Liver (tissue), 9 donors: ENCODE measurements around the gene SLC34A3. TPM values are rescaled to one million over a fixed set of nuclear protein-coding genes. Genes with fewer than 3 reads are reported as not detected.

ENCODE experiments used
- DNase-seq: peaks from one replicate; pipeline ENCODE4 v3.0.0-alpha.2; 2017; ENCODE audit warnings: low spot score
- H3K27ac ChIP-seq, 2 donors: one replicate each; pipeline ENCODE4 v1.7.0; 2013; ENCODE audit warnings: inconsistent platforms in 2 of 2, low read length in 2 of 2, control low read depth in 1 of 2, low read depth in 1 of 2, mild to moderate bottlenecking in 1 of 2
- H3K27me3 ChIP-seq, 4 donors: one replicate each; pipeline versions ENCODE4 v1.6.1 to v1.7.0; 2013; ENCODE audit warnings: low read length in 3 of 4, inconsistent platforms in 1 of 4, mild to moderate bottlenecking in 1 of 4, moderate library complexity in 1 of 4; ENCODE audit not compliant: control insufficient read depth in 4 of 4, insufficient read depth in 4 of 4
- H3K36me3 ChIP-seq, 4 donors: one replicate each; pipeline versions ENCODE4 v1.6.1 to v1.7.0; 2013; ENCODE audit warnings: low read length in 3 of 4, mild to moderate bottlenecking in 3 of 4, low read depth in 1 of 4, moderate library complexity in 1 of 4; ENCODE audit not compliant: control insufficient read depth in 4 of 4, insufficient read depth in 3 of 4
- H3K4me1 ChIP-seq, 4 donors: one replicate each; pipeline versions ENCODE4 v1.6.1 to v1.7.0; 2013; ENCODE audit warnings: low read length in 3 of 4, mild to moderate bottlenecking in 3 of 4, moderate library complexity in 1 of 4; ENCODE audit not compliant: control insufficient read depth in 4 of 4, insufficient read depth in 4 of 4
- H3K4me3 ChIP-seq, 3 donors: one replicate each; pipeline versions ENCODE4 v1.6.1 to v1.7.0; 2013; ENCODE audit warnings: low read length in 3 of 3, control low read depth in 1 of 3, low read depth in 1 of 3, mild to moderate bottlenecking in 1 of 3
- H3K9ac ChIP-seq, 2 donors: one replicate each; pipeline ENCODE4 v1.7.0; 2013; ENCODE audit warnings: low read length in 2 of 2, mild to moderate bottlenecking in 2 of 2, moderate library complexity in 2 of 2, control low read depth in 1 of 2, low read depth in 1 of 2
- H3K9me3 ChIP-seq, 4 donors: one replicate each; pipeline versions ENCODE4 v1.6.1 to v1.7.0; 2013; ENCODE audit warnings: low read length in 3 of 4; ENCODE audit not compliant: control insufficient read depth in 4 of 4
- EGR1 ChIP-seq, 2 donors: IDR thresholded peaks; 2 replicates each; pipeline ENCODE4 v1.6.1; 2016 to 2018; ENCODE audit warnings: antibody characterized with exemption in 2 of 2, low read depth in 2 of 2
- FOXA1 ChIP-seq: IDR thresholded peaks from 2 replicates; pipeline ENCODE4 v1.6.1; 2016; ENCODE audit warnings: antibody characterized with exemption
- FOXA2 ChIP-seq: IDR thresholded peaks from 2 replicates; pipeline ENCODE4 v1.6.1; 2016; ENCODE audit warnings: antibody characterized with exemption
- GABPA ChIP-seq, 2 donors: IDR thresholded peaks in 1 of 2; conservative IDR thresholded peaks in 1 of 2; 2 replicates each; pipeline ENCODE4 v1.6.1; 2016; ENCODE audit warnings: antibody characterized with exemption in 2 of 2, mild to moderate bottlenecking in 1 of 2, moderate library complexity in 1 of 2
- HNF4A ChIP-seq, 2 donors: conservative IDR thresholded peaks; 2 replicates each; pipeline ENCODE4 v1.6.1; 2016; ENCODE audit warnings: antibody characterized with exemption in 2 of 2, mild to moderate bottlenecking in 2 of 2
- JUND ChIP-seq, 2 donors: IDR thresholded peaks; 2 replicates each; pipeline ENCODE4 v1.6.1; 2016; ENCODE audit warnings: antibody characterized with exemption in 2 of 2
- NR2F2 ChIP-seq: IDR thresholded peaks from 2 replicates; pipeline ENCODE4 v1.6.1; 2016; ENCODE audit warnings: antibody characterized with exemption
- RAD21 ChIP-seq, 2 donors: IDR thresholded peaks; 2 replicates each; pipeline ENCODE4 v1.6.1; 2016; ENCODE audit warnings: antibody characterized with exemption in 2 of 2, mild to moderate bottlenecking in 2 of 2
- RXRA ChIP-seq, 2 donors: IDR thresholded peaks; 2 replicates each; pipeline ENCODE4 v1.6.1; 2017 to 2018; ENCODE audit warnings: antibody characterized with exemption in 2 of 2, mild to moderate bottlenecking in 1 of 2
- SP1 ChIP-seq: IDR thresholded peaks from 2 replicates; pipeline ENCODE4 v1.6.1; 2018; ENCODE audit warnings: antibody characterized with exemption, mild to moderate bottlenecking
- TAF1 ChIP-seq: conservative IDR thresholded peaks from 2 replicates; pipeline ENCODE4 v1.6.1; 2016; ENCODE audit warnings: antibody characterized with exemption, mild to moderate bottlenecking
- YY1 ChIP-seq: IDR thresholded peaks from 2 replicates; pipeline ENCODE4 v1.6.1; 2016; ENCODE audit warnings: antibody characterized with exemption, mild to moderate bottlenecking
- WGBS: extraction: QIAGEN DNeasy Blood & Tissue Kit; methylation state at CpG from one replicate; pipeline ENCODE4 v1.1.7; 2013; 5-methylcytosine and 5-hydroxymethylcytosine counted together
- polyA plus RNA-seq, 2 donors: library from polyadenylated mRNA; stranded (reverse) in 1 of 2; unstranded in 1 of 2; fragments of 200-250 nt in 1 of 2; fragments of >200 nt in 1 of 2; fragmentation: Nextera tagmentation in 1 of 2; extraction: Ambion mirVana in 1 of 2; gene quantifications; one replicate each; pipeline versions ENCODE4 v1.2.1 to v1.2.3, GENCODE V29; 2013 to 2015
- total RNA-seq, 2 donors: library from RNA; depleted of rRNA; stranded (reverse); fragments of >200 nt; gene quantifications; one replicate each; pipeline ENCODE4 v1.2.3, GENCODE V29; 2014
- TF ChIP-seq, protein P1 (sequence below): fragments of 150-350 bp; IDR thresholded peaks from 2 replicates; pipeline ENCODE4 v1.5.1; 2017; ENCODE audit warnings: improper control_type of control experiment, low read depth, low read length; ENCODE audit not compliant: missing input control
- TF ChIP-seq, protein P2 (sequence below): IDR thresholded peaks from 2 replicates; pipeline ENCODE4 v1.6.1; 2016; ENCODE audit warnings: antibody characterized with exemption, mild to moderate bottlenecking
- TF ChIP-seq, protein P3 (sequence below): IDR thresholded peaks from 2 replicates; pipeline ENCODE4 v1.6.1; 2016; ENCODE audit warnings: antibody characterized with exemption
- donor health status: healthy.
- donor health status: healthy.
- donor health status: healthy.
- donor health status: healthy.
- donor health status: healthy.

The SLC34A3 gene
- total and polyA plus RNA-seq, 4 donors, result not detected

DNA sequence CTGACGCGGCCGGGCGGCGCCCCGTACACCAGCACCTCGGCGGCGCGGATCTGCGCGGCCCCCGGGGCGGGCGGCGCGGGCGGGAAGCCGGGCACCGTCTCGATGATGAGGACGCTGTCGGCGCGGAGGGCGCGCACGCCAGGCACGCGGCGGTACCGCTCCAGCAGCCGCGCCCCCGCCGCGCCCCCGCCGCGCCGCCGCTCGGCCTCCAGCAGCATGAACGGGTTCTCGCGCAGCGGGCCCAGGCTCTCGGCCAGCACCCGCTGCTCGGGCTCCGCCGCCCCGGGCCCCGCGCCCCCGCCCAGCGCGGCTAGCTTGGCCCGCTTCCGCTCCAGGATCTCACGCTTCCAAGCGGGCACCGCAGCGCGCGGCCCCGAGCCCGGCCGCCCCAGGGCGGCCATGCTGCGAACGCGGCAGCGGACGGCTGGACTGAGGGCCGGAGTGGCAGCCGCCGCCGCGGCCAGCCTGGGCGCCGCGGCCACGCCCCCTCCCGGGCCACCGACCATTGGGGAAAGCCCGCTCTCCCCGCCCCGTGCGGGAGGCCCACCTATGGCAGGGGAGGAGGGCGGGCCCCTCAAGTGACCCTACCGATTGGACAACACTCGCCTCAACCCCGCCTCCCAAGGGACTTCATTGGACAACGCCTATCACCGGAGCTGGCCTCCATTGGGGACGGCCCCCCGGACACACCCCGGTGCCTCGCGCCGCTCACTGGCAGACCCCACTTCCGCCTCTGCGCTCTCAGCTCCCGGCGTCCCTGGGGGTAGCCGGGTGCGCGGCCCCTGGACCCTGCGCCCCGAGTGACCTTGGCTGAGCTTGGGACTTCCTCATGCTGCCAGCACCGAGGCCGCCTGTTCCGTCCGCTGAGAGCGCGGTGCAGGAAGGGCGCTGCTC lies 30.1 kb upstream of the SLC34A3 start, which contains the start of gene TPRN (continued):
- no peak for TF ChIP-seq FOXA2
- peak; percentile 97 for TF ChIP-seq SP1
- TF ChIP-seq HNF4A (conservative IDR thresholded peaks at IDR 0.05), result peak; percentile 90 to 98
- peak; percentile 79 to 90 for TF ChIP-seq RXRA (IDR thresholded peaks at IDR 0.05)
- TF ChIP-seq GABPA (IDR thresholded peaks at IDR 0.05 in 1 of 2, conservative IDR thresholded peaks at IDR 0.05 in 1 of 2), result peak in 1 of 2 donors; percentile 87
- TF ChIP-seq JUND (IDR thresholded peaks at IDR 0.05), result no peak
- no peak for TF ChIP-seq FOXA1
- TF ChIP-seq, protein P1, sequence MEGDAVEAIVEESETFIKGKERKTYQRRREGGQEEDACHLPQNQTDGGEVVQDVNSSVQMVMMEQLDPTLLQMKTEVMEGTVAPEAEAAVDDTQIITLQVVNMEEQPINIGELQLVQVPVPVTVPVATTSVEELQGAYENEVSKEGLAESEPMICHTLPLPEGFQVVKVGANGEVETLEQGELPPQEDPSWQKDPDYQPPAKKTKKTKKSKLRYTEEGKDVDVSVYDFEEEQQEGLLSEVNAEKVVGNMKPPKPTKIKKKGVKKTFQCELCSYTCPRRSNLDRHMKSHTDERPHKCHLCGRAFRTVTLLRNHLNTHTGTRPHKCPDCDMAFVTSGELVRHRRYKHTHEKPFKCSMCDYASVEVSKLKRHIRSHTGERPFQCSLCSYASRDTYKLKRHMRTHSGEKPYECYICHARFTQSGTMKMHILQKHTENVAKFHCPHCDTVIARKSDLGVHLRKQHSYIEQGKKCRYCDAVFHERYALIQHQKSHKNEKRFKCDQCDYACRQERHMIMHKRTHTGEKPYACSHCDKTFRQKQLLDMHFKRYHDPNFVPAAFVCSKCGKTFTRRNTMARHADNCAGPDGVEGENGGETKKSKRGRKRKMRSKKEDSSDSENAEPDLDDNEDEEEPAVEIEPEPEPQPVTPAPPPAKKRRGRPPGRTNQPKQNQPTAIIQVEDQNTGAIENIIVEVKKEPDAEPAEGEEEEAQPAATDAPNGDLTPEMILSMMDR, result no peak

DNA sequence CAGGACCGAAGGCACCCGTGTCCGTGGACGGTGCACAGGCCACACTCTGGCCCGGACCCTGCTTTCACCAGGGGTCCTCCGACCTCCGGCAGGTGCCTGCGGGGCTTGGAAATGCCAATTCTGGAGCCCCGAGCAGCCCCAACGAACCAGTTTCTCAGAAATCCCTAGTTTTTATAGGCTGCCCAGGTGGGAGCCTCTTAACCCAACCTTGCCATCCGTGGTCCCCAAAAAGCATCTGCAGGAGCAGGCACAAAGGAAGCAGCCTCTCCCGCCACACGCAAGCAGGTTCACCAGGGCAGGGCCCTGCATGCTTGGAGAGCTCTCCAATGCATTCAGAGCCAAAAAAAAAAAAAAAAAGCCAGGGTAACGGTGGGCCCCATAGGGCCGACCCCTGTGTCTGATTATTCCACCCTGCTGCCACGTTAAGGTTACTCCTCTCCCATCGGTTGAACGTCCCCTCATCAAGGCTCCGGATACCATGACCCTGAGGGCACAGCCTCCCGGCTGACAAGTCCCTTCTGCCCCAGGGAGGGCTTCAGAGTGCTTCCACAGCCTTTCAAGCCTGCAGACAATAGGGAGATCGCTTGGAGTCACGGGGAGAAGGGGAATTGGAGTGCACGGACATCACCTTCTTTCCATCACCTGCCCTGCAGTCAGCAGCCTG lies 29.4 kb upstream of the SLC34A3 start:
- peaks cover 27 to 83% (median 72%) of the 10 kb centered on the region in 4 donors for H3K4me1 ChIP-seq
- peak overlapping the region; percentile 58 to 87 for H3K27ac ChIP-seq
- 17% methylated on average over 23 of the region's 23 CpGs for WGBS
- H3K36me3 ChIP-seq, result no peaks in the 10 kb centered on the region
- H3K9ac ChIP-seq, result peak overlapping the region; percentile 30 to 40
- peak overlapping the region; percentile 47 to 83 (median 57) for H3K4me3 ChIP-seq
- H3K9me3 ChIP-seq, result no peaks in the 10 kb centered on the region
- TF ChIP-seq SP1, result no peak
- no peak for TF ChIP-seq FOXA1
- TF ChIP-seq NR2F2, result no peak
- TF ChIP-seq FOXA2, result no peak
- TF ChIP-seq HNF4A (conservative IDR thresholded peaks at IDR 0.05), result no peak
- TF ChIP-seq JUND (IDR thresholded peaks at IDR 0.05), result no peak
- TF ChIP-seq, protein P2, sequence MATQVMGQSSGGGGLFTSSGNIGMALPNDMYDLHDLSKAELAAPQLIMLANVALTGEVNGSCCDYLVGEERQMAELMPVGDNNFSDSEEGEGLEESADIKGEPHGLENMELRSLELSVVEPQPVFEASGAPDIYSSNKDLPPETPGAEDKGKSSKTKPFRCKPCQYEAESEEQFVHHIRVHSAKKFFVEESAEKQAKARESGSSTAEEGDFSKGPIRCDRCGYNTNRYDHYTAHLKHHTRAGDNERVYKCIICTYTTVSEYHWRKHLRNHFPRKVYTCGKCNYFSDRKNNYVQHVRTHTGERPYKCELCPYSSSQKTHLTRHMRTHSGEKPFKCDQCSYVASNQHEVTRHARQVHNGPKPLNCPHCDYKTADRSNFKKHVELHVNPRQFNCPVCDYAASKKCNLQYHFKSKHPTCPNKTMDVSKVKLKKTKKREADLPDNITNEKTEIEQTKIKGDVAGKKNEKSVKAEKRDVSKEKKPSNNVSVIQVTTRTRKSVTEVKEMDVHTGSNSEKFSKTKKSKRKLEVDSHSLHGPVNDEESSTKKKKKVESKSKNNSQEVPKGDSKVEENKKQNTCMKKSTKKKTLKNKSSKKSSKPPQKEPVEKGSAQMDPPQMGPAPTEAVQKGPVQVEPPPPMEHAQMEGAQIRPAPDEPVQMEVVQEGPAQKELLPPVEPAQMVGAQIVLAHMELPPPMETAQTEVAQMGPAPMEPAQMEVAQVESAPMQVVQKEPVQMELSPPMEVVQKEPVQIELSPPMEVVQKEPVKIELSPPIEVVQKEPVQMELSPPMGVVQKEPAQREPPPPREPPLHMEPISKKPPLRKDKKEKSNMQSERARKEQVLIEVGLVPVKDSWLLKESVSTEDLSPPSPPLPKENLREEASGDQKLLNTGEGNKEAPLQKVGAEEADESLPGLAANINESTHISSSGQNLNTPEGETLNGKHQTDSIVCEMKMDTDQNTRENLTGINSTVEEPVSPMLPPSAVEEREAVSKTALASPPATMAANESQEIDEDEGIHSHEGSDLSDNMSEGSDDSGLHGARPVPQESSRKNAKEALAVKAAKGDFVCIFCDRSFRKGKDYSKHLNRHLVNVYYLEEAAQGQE, result no peak
- TF ChIP-seq, protein P3, sequence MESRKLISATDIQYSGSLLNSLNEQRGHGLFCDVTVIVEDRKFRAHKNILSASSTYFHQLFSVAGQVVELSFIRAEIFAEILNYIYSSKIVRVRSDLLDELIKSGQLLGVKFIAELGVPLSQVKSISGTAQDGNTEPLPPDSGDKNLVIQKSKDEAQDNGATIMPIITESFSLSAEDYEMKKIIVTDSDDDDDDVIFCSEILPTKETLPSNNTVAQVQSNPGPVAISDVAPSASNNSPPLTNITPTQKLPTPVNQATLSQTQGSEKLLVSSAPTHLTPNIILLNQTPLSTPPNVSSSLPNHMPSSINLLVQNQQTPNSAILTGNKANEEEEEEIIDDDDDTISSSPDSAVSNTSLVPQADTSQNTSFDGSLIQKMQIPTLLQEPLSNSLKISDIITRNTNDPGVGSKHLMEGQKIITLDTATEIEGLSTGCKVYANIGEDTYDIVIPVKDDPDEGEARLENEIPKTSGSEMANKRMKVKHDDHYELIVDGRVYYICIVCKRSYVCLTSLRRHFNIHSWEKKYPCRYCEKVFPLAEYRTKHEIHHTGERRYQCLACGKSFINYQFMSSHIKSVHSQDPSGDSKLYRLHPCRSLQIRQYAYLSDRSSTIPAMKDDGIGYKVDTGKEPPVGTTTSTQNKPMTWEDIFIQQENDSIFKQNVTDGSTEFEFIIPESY, result no peak
- TF ChIP-seq TAF1, result no peak
- TF ChIP-seq RAD21 (IDR thresholded peaks at IDR 0.05), result no peak
- no peak for TF ChIP-seq YY1
- TF ChIP-seq EGR1 (IDR thresholded peaks at IDR 0.05; ENCODE audit: low read depth in 2 of 2), result no peak
- TF ChIP-seq RXRA (IDR thresholded peaks at IDR 0.05), result no peak
- DNase-seq, result no peak
- no peaks in the 10 kb centered on the region for H3K27me3 ChIP-seq
